CD4-positive, alpha-beta T cell treated with Interleukin-17A for 1 hour (primary cell): ENCODE results near the gene DNAH8.

Source experiments
- DNase-seq: peaks from one replicate; pipeline ENCODE4 v3.0.0-alpha.2; 2020

Gene DNAH8

DNA sequence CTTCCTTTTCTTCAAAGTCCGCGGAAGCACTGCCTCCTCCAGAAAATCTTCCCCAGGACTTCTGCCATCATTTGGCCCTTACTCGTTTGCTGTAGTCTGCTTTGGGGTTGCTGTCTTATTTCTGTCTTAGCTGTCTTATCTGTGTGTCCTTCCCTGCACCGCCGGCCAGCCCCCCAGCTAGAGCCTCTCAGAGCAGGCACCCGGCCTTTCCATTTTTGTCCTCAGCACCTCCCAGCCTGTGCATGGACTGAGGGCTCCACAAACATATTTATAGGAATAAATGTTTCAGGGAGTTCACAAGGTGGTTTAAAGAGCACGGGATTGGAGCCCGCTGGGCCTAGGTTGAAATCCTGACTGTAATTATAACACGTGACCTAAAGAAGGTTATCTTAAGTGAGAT, 341.6 kb downstream of the DNAH8 start:
- no peak for DNase-seq

DNA sequence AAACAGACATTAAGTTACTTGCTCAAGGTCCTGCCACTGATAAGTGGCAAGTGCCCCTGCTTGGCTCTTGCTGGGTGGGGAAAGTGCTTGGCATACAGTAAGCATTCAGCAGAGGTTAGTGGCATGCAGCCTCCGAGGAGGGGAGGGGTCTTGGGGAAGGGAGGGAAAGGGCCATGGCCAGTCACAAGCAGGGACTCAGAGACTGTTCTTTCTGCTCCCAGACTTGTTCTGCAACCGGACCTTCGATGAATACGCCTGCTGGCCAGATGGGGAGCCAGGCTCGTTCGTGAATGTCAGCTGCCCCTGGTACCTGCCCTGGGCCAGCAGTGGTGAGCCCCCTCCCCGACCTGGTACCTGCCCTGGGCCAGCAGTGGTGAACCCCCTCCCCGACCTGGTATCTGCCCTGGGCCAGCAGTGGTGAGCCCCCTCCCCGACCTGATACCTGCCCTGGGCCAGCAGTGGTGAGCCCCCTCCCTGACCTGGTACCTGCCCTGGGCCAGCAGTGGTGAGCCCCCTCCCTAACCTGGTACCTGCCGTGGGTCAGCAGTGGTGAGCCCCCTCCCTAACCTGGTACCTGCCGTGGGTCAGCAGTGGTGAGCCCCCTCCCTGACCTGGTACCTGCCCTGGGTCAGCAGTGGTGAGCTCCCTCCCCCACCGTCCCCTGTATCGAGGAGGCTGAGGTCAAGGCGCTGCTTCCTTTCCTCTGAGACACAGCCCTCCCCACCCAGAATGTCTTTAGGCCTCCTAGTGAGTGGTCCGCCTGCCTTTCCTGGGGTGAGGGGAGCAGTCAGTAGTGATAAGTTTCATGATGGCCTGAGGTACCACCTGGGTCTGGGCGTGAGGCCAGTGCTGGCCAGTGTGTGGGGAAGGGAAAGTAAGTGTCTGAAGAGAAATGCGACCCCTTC, 342.4 kb downstream of the DNAH8 start:
- no peak for DNase-seq

DNA sequence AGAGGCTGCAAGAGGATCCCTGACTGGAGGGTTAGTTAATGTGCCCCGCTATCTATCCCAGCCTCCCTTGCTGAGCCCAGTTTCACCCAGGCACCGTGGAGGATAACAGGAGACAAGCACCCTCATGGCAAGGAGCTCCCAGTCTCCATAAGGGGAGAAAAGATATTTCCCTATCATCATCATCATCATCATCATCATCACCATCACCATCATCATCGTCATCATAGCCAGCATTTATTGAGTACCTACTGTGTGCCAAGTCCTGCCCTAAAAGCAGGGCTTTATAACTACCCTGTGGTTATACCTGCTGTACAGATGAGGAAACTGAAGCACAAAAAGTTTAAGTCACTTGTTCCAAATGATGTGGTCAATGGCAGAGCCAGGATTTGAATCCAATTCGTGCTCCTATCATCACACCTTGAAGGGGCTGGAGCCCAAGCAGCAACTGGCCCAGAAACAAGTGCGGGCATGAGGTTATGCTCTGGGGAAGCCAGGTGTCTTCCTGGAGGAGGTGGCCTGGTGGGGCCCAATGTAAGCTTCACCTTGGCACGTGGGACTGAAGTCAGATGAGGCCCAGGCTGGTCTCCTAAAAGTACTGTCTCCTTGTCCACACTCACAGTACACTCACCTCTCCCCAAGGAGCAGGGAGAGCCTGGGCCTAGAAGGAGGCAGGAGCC, 343.5 kb downstream of the DNAH8 start:
- no peak for DNase-seq

- DNase-seq: no peak
Measured at GRCh38 chr6:39059496-39060310, 344.6 kb downstream of the DNAH8 start.

DNA sequence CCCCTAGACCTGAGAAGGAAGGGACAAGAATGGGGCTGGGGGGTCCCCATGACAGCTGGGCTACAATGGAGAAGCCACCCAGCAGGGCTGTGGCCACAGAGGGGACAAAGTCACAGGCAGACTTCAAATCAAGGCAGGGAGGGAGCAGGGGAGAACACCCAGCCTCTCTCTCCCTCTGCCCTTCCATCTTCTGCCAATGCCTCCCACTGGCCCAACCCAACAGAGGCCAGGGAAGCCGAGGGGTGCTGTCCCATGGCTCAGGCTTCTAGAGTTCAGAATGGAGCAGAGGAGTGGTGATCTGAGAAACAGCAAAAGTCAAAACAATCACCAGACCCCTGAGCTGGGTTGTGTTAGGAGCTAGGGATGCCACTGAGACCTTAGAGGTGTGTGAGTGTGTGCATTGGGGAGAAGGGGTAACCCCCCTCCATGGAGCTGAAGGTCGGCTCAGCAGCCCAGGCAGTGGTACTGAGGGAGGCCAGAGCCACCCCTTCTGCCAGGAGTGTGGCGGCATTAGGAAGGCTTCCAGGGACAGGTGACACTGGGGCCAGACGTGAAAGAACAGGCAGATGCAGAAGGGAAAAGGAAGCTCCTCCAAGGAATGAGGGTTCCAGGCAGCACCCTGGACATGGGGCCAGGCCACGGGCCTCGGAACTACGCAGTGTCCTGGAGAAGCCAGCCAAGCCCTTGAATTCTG, 345.5 kb downstream of the DNAH8 start:
- no peak for DNase-seq

GRCh38 chr6:39061182-39061581, 346.1 kb downstream of the DNAH8 start:
- no peak for DNase-seq

DNA sequence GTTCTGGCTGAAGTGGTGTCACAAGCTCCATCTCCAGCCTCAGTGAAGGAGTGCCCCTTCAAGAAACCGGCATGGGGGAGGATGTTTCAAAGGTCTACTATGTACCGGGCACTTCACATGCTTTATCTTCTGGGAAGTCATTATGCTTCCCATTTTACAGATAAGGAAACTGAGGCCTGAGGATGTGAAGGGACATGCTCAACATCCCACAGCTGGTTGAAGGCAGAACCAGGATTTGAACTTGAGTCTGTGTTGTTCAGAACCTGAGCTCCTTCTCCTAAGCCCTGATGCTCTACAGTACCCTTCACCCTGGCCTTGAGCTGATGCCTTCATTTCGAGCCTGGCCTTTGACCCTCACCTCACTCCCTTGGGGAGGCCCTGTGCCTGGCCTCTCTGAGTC, 346.5 kb downstream of the DNAH8 start:
- no peak for DNase-seq

DNA sequence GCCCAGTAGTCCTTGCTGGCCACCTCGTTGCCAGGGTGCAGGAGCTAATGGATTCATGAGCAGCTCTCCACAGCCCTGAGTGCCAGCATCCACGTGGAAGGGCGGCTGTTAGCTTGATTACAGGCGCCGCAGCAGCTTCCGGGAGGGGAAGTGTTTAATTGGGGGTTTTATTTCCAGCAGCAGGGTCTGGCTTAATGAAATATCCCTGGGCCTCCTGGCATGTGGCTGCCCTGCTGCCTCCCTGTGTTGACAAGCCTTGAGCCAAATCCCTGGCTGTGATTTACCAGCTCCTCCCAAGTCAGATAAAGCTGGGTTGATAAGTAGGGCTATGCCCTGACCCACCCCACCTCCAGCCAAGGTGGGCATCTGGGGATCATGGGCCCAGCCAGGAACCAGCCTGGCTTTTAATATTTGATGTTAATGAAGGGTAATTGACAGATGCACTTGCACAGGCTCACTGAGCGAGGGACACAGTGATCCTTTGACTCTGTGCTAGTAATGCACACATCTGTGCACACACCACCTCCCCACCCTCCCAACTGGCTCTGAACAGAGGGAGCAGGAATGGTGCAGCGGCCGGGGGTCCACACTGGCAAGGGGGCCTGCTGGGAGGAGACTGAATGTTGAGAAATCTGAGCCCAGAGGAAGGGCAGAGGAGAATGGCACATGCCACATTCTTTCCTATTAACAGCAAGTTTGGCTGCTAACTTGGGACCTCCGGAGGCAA, 347.1 kb downstream of the DNAH8 start:
- DNase-seq: no peak

DNA sequence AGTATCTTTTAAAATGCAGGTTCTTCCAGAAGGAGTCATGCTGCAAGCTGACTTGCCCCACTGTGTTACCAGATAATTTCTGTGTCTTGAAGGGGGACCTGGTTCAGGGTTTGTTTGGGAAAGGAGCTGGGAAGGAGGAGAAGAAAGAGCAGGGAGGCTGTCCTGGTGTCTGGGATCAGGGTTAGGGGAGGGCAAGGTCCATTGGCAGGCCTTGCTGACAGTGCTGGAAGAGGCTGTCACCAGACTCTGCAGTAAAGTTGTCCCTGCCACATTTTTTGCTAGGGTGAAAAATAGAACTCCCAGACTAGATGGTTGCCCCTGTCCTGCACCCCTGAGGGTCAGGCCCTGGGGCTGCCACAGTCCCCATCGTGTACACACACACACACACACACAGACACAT, 348.4 kb downstream of the DNAH8 start:
- DNase-seq: no peak

GRCh38 chr6:39065561-39065960, 350.4 kb downstream of the DNAH8 start:
- no peak for DNase-seq

- DNase-seq: no peak
Measured at GRCh38 chr6:39068391-39068790, 353.3 kb downstream of the DNAH8 start.

DNA sequence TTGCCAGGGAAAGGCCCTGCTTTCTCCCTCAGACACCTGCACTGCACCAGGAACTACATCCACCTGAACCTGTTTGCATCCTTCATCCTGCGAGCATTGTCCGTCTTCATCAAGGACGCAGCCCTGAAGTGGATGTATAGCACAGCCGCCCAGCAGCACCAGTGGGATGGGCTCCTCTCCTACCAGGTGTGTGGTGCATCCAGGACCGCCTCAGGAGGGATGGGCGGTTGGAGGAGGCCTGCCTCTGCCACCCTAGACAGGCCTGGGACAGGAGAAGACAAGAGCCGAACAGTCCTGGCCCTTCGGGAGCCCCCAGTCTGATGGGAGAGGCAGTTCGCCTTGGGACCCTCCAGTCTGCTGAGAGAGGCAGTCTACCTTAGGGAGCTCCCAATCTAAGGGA, 357.7 kb downstream of the DNAH8 start:
- DNase-seq: no peak

DNA sequence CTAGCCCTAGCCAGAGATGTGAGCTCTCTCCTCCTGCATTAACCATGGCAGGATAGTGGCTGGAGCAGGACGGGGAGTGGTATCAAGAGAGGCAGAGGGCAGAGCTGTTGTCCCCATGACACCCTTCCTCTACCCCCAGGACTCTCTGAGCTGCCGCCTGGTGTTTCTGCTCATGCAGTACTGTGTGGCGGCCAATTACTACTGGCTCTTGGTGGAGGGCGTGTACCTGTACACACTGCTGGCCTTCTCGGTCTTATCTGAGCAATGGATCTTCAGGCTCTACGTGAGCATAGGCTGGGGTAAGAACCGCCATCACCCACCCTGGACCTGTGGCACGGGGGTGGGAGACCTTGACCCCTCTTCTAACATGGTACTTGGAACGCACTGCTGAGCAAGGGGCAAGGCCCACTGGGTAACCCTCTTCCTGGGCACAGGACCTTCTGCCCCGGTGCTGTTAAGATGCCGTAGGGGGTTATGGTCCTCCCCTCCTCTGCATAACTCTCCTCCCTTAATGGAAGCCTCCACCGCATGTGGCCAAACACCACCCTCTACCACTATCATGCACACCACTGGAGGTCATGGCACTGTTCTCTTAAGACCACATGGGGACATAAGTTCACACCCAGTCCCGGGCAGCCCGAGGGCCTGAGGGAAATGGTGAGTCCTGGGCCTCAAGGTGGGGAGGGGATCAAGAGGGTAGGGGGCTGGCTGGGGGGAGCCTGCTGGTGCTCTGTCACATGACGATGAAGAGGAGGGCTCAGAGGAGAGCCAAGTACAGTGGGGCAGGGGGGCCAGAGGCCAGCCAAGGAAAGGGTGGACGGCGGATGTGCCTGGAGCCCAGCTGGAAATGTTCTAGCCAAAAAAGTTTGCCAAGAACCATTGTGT, 358.6 kb downstream of the DNAH8 start:
- no peak for DNase-seq

- no peak for DNase-seq
Measured at GRCh38 chr6:39074486-39074885, 359.4 kb downstream of the DNAH8 start.

DNA sequence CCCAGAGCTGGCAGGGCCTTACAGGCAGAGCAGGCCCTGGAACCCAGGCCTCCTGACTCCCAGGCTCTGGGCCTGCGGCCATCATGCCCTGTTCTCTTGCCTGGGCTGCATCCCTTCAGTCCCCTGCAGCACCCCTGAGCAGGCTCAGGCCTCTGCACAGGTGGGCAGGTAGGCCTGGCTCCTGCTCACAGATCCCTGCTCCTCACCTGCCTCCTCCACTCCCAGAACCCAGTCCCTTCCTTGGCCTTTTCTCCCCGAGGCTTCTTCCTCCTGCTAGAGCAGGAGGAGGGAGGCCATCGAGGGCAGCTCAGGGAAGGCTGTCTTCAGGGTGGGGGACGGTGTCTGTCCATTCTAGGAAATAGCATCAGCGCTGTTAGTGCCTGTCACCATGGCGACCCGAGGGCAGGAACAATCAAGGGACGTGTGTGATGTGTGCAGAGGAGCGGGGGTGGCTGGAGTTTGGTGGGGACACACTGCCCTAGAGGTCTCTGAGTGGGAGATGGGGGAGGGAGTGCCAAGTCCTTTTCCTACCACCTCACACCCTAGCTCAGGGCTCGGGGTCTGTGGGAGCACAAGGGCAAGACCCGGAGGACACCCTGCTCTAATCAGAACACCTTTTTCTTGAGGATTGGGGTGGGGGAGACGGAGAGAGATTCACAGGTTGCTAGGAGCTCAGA, 360.0 kb downstream of the DNAH8 start:
- no peak for DNase-seq

GRCh38 chr6:39075807-39076622, 360.9 kb downstream of the DNAH8 start:
- no peak for DNase-seq

DNA sequence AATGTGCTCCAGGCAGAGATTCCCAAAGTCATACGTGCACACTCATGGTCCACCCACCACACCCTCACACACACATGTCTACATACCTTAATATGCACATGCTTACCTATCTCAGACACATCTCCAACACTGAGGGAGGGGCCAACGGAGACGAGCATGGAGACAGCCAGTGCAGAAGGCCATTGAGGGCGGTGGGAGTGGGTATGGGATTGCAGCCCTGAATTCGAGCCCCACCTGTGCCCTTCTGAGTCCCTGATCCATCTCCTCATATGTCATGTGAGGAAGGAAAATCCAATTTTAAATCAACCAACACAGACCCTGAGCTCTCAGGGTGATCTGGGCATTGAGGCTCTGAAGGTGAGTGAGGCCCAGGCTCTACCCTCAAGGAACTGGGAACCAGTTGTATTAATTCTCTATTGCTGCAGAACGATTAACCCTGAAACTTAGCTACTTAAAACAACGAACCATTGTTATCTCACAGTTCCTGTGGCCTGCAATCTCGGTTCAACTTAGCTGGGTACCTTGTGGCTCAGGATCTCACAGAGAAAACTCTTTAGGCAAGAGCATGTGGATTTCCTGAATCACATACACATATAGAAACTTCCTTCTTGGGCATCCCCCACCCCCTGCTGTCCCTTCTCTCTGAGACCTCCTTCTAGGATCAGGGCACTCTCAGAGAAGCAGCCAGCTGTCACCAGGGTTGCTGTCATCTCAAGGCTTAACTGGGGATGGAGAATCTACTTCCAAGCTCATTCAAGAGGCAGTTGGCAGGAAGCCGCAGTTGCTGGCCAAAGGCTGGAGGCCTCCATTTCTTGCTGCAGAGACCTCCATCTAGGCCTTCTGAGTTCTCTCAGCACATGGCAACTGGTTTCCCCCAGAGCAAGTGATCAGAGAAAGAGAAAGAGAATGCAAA, 361.8 kb downstream of the DNAH8 start:
- no peak for DNase-seq

GRCh38 chr6:39077882-39078594, 362.9 kb downstream of the DNAH8 start:
- DNase-seq: no peak
